Measurements from ENCODE around the gene RHBG. TPM values are rescaled to one million over a fixed set of nuclear protein-coding genes. Genes with fewer than 3 reads are reported as not detected.

The RHBG gene
- polyA plus RNA-seq, 1 donor from 2014 or later = not detected

GRCh38 chr1:156405670-156406069 is 36.7 kb downstream of the RHBG start:
- no peaks in the 10 kb centered on the region for H3K79me2 ChIP-seq (replicated peaks; ENCODE audit: insufficient read depth, low read length)
- no peaks in the 10 kb centered on the region for H3K36me3 ChIP-seq (ENCODE audit: insufficient read depth, low read length)
- no peaks in the 10 kb centered on the region for H3K9me2 ChIP-seq (ENCODE audit: insufficient read depth, low read length)
- no peaks in the 10 kb centered on the region for H3F3A ChIP-seq (ENCODE audit: insufficient read depth, low read length, poor library complexity, severe bottlenecking)
- no peaks in the 10 kb centered on the region for H4K20me1 ChIP-seq (ENCODE audit: insufficient read depth)
- H3K4me3 ChIP-seq (ENCODE audit: low read length) = no peak overlapping the region
- no peak overlapping the region for H2AFZ ChIP-seq (ENCODE audit: low read depth, low read length)
- H3K9ac ChIP-seq (ENCODE audit: low read length) = no peak overlapping the region
- no peaks in the 10 kb centered on the region for H3K27me3 ChIP-seq (ENCODE audit: insufficient read depth, low read depth, low read length)
- no peak overlapping the region for H3K4me2 ChIP-seq (ENCODE audit: low read length)
- TF ChIP-seq POLR2AphosphoS5 (IDR thresholded peaks at IDR 0.05) = no peak
- TF ChIP-seq EP300 (conservative IDR thresholded peaks at IDR 0.05; ENCODE audit: poor library complexity, severe bottlenecking) = no peak
- no peak for TF ChIP-seq RAD21 (conservative IDR thresholded peaks at IDR 0.05)
- TF ChIP-seq MXI1 (conservative IDR thresholded peaks at IDR 0.05; ENCODE audit: poor library complexity, severe bottlenecking) = no peak
- no peak for TF ChIP-seq TAF1 (IDR thresholded peaks at IDR 0.05; ENCODE audit: low read depth)
- no peak for TF ChIP-seq EZH2 (IDR thresholded peaks at IDR 0.05; ENCODE audit: borderline replicate concordance, insufficient read depth, low read length, poor library complexity, severe bottlenecking)
- no peak for TF ChIP-seq REST (IDR thresholded peaks at IDR 0.05; ENCODE audit: borderline replicate concordance)
- TF ChIP-seq CTCF (IDR thresholded peaks at IDR 0.05; ENCODE audit: poor library complexity, severe bottlenecking) = no peak
- TF ChIP-seq SMC3 (conservative IDR thresholded peaks at IDR 0.05; ENCODE audit: poor library complexity) = no peak
- no peak overlapping the region for H3K27ac ChIP-seq (ENCODE audit: low read length)
- H3K9me3 ChIP-seq (ENCODE audit: low read length) = no peaks in the 10 kb centered on the region

- no peaks in the 10 kb centered on the region for H3K36me3 ChIP-seq (ENCODE audit: insufficient read depth, low read length)
These were observed 37.2 kb downstream of the RHBG start for GRCh38 chr1:156406251-156406650.

More at GRCh38 chr1:156406251-156406650, 37.2 kb downstream of the RHBG start:
- Histone ChIP-seq H3K9ac (ENCODE audit: low read length) (no peak overlapping the region), H3K9me2 (ENCODE audit: insufficient read depth, low read length) (no peaks in the 10 kb centered on the region), H2AFZ (ENCODE audit: low read depth, low read length) (no peak overlapping the region), H3K27me3 (ENCODE audit: insufficient read depth, low read depth, low read length) (no peaks in the 10 kb centered on the region), H3F3A (ENCODE audit: insufficient read depth, low read length, poor library complexity, severe bottlenecking) (no peaks in the 10 kb centered on the region), H3K9me3 (ENCODE audit: low read length) (no peaks in the 10 kb centered on the region), H3K27ac (ENCODE audit: low read length) (no peak overlapping the region), H3K4me2 (ENCODE audit: low read length) (no peak overlapping the region), H3K4me3 (ENCODE audit: low read length) (no peak overlapping the region), H4K20me1 (ENCODE audit: insufficient read depth) (no peaks in the 10 kb centered on the region), H3K79me2 (replicated peaks; ENCODE audit: insufficient read depth, low read length) (no peaks in the 10 kb centered on the region)
- no peak for TF ChIP-seq SMC3 (conservative IDR thresholded peaks at IDR 0.05; ENCODE audit: poor library complexity)
- TF ChIP-seq EZH2 (IDR thresholded peaks at IDR 0.05; ENCODE audit: borderline replicate concordance, insufficient read depth, low read length, poor library complexity, severe bottlenecking) = no peak
- no peak for TF ChIP-seq MXI1 (conservative IDR thresholded peaks at IDR 0.05; ENCODE audit: poor library complexity, severe bottlenecking)
- no peak for TF ChIP-seq RAD21 (conservative IDR thresholded peaks at IDR 0.05)
- no peak for TF ChIP-seq CTCF (IDR thresholded peaks at IDR 0.05; ENCODE audit: poor library complexity, severe bottlenecking)
- no peak for TF ChIP-seq EP300 (conservative IDR thresholded peaks at IDR 0.05; ENCODE audit: poor library complexity, severe bottlenecking)
- TF ChIP-seq REST (IDR thresholded peaks at IDR 0.05; ENCODE audit: borderline replicate concordance) = no peak
- no peak for TF ChIP-seq POLR2AphosphoS5 (IDR thresholded peaks at IDR 0.05)
- no peak for TF ChIP-seq TAF1 (IDR thresholded peaks at IDR 0.05; ENCODE audit: low read depth)

Measured in neural cell (in vitro differentiated cells).